ENCODE measurements around the gene ARHGAP6.

ARHGAP6 gene

DNA sequence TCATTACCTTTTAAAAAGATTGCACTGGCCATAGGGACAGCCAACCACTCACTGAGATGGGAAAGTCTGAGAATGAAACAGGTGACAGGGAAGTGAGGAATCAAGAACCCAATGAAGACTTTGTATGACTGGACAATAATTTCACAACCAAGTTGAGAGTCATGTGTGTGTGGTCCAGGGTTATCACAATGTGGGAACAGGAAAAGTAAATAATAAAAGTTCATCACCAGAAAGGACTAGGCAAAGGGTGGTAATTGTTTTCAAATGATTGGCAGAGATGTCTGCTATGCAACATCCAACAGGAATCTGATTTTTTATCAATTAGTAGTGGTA lies 243.2 kb downstream of the ARHGAP6 start:
- TF ChIP-seq, protein P1, sequence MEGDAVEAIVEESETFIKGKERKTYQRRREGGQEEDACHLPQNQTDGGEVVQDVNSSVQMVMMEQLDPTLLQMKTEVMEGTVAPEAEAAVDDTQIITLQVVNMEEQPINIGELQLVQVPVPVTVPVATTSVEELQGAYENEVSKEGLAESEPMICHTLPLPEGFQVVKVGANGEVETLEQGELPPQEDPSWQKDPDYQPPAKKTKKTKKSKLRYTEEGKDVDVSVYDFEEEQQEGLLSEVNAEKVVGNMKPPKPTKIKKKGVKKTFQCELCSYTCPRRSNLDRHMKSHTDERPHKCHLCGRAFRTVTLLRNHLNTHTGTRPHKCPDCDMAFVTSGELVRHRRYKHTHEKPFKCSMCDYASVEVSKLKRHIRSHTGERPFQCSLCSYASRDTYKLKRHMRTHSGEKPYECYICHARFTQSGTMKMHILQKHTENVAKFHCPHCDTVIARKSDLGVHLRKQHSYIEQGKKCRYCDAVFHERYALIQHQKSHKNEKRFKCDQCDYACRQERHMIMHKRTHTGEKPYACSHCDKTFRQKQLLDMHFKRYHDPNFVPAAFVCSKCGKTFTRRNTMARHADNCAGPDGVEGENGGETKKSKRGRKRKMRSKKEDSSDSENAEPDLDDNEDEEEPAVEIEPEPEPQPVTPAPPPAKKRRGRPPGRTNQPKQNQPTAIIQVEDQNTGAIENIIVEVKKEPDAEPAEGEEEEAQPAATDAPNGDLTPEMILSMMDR (IDR thresholded peaks at IDR 0.05; ENCODE audit: borderline replicate concordance, insufficient read depth, low read depth, low read length) = no peak
- H3K4me3 ChIP-seq (ENCODE audit: low read depth, low read length) = no peak overlapping the region

DNA sequence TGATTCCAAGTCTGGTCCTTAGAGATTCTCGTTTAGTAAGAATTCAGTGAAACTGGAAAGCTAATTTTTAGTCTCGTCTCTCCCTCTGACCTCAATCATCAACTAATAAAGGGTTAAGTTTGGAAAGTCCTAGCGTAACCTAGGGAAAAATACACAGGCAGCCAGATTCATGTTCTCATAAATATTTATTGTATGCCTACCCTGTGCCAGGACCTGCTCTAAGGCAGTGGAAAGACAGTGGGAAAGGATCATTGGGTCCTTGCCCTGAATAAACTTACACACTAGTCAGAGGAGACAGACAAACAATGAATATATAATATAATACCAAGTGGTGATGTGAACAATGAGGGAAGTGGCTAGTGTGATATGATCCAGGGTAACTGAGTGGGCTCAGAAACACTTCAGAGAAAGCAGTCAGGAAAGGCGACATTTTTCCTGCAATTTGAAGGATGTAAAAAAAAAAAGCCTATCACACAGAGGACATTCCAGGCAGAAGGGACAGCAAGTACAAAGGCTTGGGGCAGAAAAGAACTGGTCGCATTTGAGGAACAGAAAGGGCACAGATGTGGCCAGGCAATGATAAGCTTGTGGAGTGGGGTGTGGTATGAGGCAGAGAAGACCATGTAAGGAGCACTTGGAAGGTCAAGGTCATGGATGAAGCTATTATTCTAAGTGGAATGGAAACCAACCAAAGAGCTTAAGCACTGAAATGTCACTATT lies 243.8 kb downstream of the ARHGAP6 start:
- H3K4me3 ChIP-seq (ENCODE audit: low read depth, low read length) = no peak overlapping the region
- TF ChIP-seq, protein P1 (IDR thresholded peaks at IDR 0.05; ENCODE audit: borderline replicate concordance, insufficient read depth, low read depth, low read length) = no peak

DNA sequence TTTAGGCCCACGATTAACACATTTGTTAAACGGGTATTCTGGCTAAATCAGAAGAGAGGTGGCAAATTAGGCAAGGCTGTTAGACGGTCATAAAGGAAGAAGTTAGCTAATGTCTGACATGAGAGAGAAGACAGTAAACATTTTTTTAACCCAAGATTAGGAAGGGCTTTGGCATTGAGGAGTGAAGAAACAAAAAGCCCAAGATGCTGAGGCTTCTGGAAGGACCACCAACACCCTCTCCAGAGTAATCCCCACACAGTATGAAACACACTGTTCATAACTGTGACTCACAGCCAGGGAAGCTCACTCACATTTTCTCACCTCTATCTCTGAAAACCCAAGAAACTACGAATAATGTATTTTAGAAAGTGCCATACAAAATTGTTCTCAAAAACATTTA lies 244.9 kb downstream of the ARHGAP6 start:
- no peak overlapping the region for H3K4me3 ChIP-seq (ENCODE audit: low read depth, low read length)
- TF ChIP-seq, protein P1 (IDR thresholded peaks at IDR 0.05; ENCODE audit: borderline replicate concordance, insufficient read depth, low read depth, low read length) = no peak

DNA sequence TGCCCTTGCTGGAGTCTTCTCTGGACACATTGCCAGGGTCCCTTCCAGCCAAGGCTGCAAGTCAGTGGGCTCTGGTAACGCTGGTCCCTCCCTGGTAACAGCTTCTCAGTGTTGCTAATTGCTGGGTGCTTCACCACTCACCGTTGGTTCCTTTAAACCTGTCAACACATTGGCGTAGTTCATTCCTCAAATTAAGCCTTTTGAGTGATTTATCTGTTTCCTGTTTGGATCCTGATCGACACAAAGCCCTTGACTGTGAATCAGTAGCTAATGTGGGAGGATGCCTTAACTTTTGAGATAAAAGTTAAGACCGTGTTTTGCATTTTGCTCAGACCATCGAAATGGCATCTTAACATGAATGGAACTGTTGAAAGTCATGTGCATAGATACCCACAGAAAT lies 246.6 kb downstream of the ARHGAP6 start:
- TF ChIP-seq, protein P1 (IDR thresholded peaks at IDR 0.05; ENCODE audit: borderline replicate concordance, insufficient read depth, low read depth, low read length) = no peak

DNA sequence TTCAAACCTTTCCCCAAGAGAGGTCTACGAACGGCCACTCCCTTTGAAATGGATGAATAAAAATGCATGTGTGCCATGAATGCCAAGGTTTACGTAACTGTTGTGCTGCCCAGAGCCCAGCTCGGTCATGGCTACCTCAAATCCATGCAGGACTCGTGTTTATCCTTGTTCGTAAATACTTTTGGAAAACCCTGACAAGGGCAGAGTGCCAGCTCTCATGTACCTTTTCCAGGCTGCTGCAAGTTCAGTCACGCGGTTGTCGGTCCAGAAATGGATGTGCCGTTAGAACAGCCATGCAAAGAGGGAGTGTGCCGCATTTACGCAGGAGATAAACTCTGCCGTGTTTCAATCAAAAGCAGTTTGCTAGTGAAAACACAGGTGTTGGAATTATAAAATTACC lies 249.1 kb downstream of the ARHGAP6 start:
- TF ChIP-seq, protein P1 (IDR thresholded peaks at IDR 0.05; ENCODE audit: borderline replicate concordance, insufficient read depth, low read depth, low read length) = no peak
- H3K4me3 ChIP-seq (ENCODE audit: low read depth, low read length) = no peak overlapping the region

More for the DNA sequence above, 246.6 kb downstream of the ARHGAP6 start:
- H3K4me3 ChIP-seq (ENCODE audit: low read depth, low read length) = no peak overlapping the region

DNA sequence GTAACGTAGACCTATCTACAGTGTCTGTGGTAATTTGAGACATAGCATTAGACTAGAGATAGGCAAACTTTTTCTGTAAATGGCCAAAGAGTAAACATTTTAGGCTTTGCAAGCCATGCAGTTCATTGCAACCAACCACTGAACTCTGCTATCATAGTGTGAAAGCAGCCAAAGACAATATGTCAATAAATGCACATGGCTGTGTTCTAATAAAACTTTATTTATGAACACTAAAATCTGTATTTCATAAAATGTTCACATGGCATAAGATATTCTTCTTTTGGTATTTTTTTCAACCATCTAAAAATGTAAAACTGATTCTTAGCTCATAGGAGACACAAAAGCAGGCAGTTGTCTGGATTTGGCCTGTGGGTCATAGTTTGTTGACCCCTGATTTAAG lies 251.6 kb downstream of the ARHGAP6 start:
- H3K4me3 ChIP-seq (ENCODE audit: low read depth, low read length) = no peak overlapping the region

More for the DNA sequence above, 251.6 kb downstream of the ARHGAP6 start:
- TF ChIP-seq, protein P1 (IDR thresholded peaks at IDR 0.05; ENCODE audit: borderline replicate concordance, insufficient read depth, low read depth, low read length) = no peak

Data from GM12875 (cell line).